GM23338 (cell line): ENCODE measurements around the gene NFX1.

Source experiments
- CREB1 ChIP-seq: fragments of 250-450 bp; sonication (Bioruptor Pico); IDR thresholded peaks from 2 replicates; pipeline ENCODE4 v1.5.0; 2020; ENCODE audit warnings: low read depth, mild to moderate bottlenecking, moderate library complexity
- EZH2 ChIP-seq: fragments of 200-600 bp; sonication (generic); IDR thresholded peaks from one replicate; pipeline ENCODE4 v1.8.0; 2017; ENCODE audit warnings: antibody characterized with exemption, mild to moderate bottlenecking, low read depth; ENCODE audit not compliant: unreplicated experiment
- EZH2phosphoT487 ChIP-seq: fragments of 200-600 bp; sonication (generic); IDR thresholded peaks from one replicate; pipeline ENCODE4 v1.8.1; 2018; ENCODE audit warnings: antibody characterized with exemption; ENCODE audit not compliant: unreplicated experiment
- TF ChIP-seq, protein P1 (sequence below), 2 experiments: fragments of 200-600 bp in 1 of 2; sonication (generic) in 1 of 2; conservative IDR thresholded peaks; 2 replicates each; pipeline versions ENCODE4 v1.5.1 to v1.6.1; 2016 to 2017; ENCODE audit warnings: antibody characterized with exemption in 2 of 2, low read depth in 2 of 2, mild to moderate bottlenecking in 2 of 2, moderate library complexity in 1 of 2

- TF ChIP-seq, protein P1, sequence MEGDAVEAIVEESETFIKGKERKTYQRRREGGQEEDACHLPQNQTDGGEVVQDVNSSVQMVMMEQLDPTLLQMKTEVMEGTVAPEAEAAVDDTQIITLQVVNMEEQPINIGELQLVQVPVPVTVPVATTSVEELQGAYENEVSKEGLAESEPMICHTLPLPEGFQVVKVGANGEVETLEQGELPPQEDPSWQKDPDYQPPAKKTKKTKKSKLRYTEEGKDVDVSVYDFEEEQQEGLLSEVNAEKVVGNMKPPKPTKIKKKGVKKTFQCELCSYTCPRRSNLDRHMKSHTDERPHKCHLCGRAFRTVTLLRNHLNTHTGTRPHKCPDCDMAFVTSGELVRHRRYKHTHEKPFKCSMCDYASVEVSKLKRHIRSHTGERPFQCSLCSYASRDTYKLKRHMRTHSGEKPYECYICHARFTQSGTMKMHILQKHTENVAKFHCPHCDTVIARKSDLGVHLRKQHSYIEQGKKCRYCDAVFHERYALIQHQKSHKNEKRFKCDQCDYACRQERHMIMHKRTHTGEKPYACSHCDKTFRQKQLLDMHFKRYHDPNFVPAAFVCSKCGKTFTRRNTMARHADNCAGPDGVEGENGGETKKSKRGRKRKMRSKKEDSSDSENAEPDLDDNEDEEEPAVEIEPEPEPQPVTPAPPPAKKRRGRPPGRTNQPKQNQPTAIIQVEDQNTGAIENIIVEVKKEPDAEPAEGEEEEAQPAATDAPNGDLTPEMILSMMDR (conservative IDR thresholded peaks at IDR 0.05; ENCODE audit: low read depth in 2 of 2) = no peak
- TF ChIP-seq EZH2phosphoT487 = no peak
- TF ChIP-seq CREB1 (CRISPR knock-in tag) = no peak
- no peak for TF ChIP-seq EZH2
Observed at GRCh38 chr9:33380390-33381094, 90.2 kb downstream of the NFX1 start.
